SK-N-MC (cell line): Measurements from ENCODE around the gene ANKEF1.

ENCODE experiments used
- DNase-seq: peaks from one replicate; pipeline ENCODE4 v3.0.0-alpha.2; 2011; ENCODE audit warnings: low read depth, low spot score
- H3K27ac ChIP-seq: fragments of 200-600 bp; sonication (generic); 2 replicates; pipeline ENCODE4 v1.5.1; 2016; ENCODE audit warnings: mixed run types
- H3K36me3 ChIP-seq: fragments of 200-600 bp; sonication (generic); 2 replicates; pipeline ENCODE4 v1.6.1; 2017; ENCODE audit warnings: antibody characterized with exemption, low read length, mixed read lengths; ENCODE audit not compliant: insufficient read depth
- H3K4me3 ChIP-seq: fragments of 200-600 bp; sonication (generic); 2 replicates; pipeline ENCODE4 v1.5.1; 2016
- H3K9ac ChIP-seq: fragments of 200-600 bp; sonication (generic); 2 replicates; pipeline ENCODE4 v1.8.0; 2017; ENCODE audit warnings: mixed run types, mixed read lengths; ENCODE audit not compliant: insufficient read length
- H3K9me3 ChIP-seq: fragments of 200-600 bp; sonication (generic); 2 replicates; pipeline ENCODE4 v1.6.1; 2017; ENCODE audit warnings: low read depth, mild to moderate bottlenecking, antibody characterized with exemption, low read length, moderate library complexity, mixed read lengths
- EZH2 ChIP-seq: fragments of 200-600 bp; sonication (generic); IDR thresholded peaks from one replicate; pipeline ENCODE4 v1.6.1; 2017; ENCODE audit warnings: antibody characterized with exemption
- FOXP2 ChIP-seq: optimal IDR thresholded peaks from 2 replicates; pipeline ENCODE3; 2011; ENCODE audit warnings: mild to moderate bottlenecking, moderate library complexity; ENCODE audit not compliant: insufficient read depth; ENCODE audit errors: extremely low read length, control extremely low read depth
- POLR2AphosphoS5 ChIP-seq: IDR thresholded peaks from 2 replicates; pipeline ENCODE4 v1.6.1; 2012; ENCODE audit warnings: mild to moderate bottlenecking, low read depth, low read length, borderline replicate concordance

ANKEF1 gene

GRCh38 chr20:9999645-10000044 is 35.1 kb upstream of the ANKEF1 start:
- Histone ChIP-seq H3K9me3 (no peaks in the 10 kb centered on the region), H3K9ac (no peak overlapping the region), H3K27ac (no peak overlapping the region), H3K4me3 (no peak overlapping the region), H3K36me3 (no peaks in the 10 kb centered on the region)
- DNase-seq, result no peak
- TF ChIP-seq EZH2 (no peak), FOXP2 (no peak), POLR2AphosphoS5 (no peak)

- no peaks in the 10 kb centered on the region for H3K36me3 ChIP-seq
- H3K9ac ChIP-seq, result no peak overlapping the region
- no peak overlapping the region for H3K27ac ChIP-seq
- TF ChIP-seq EZH2 (no peak), FOXP2 (no peak), POLR2AphosphoS5 (no peak)
- no peak overlapping the region for H3K4me3 ChIP-seq
- H3K9me3 ChIP-seq, result no peaks in the 10 kb centered on the region
- no peak for DNase-seq
These were observed 31.9 kb upstream of the ANKEF1 start for GRCh38 chr20:10002866-10003265.

GRCh38 chr20:10004900-10005299 is 29.9 kb upstream of the ANKEF1 start:
- no peaks in the 10 kb centered on the region for H3K36me3 ChIP-seq
- H3K9me3 ChIP-seq, result no peaks in the 10 kb centered on the region
- no peak overlapping the region for H3K4me3 ChIP-seq
- no peak overlapping the region for H3K9ac ChIP-seq
- TF ChIP-seq EZH2 (no peak), FOXP2 (no peak), POLR2AphosphoS5 (no peak)
- no peak for DNase-seq
- H3K27ac ChIP-seq, result no peak overlapping the region

GRCh38 chr20:10005885-10006284 is 28.9 kb upstream of the ANKEF1 start:
- H3K27ac ChIP-seq, result no peak overlapping the region
- DNase-seq, result no peak

DNA sequence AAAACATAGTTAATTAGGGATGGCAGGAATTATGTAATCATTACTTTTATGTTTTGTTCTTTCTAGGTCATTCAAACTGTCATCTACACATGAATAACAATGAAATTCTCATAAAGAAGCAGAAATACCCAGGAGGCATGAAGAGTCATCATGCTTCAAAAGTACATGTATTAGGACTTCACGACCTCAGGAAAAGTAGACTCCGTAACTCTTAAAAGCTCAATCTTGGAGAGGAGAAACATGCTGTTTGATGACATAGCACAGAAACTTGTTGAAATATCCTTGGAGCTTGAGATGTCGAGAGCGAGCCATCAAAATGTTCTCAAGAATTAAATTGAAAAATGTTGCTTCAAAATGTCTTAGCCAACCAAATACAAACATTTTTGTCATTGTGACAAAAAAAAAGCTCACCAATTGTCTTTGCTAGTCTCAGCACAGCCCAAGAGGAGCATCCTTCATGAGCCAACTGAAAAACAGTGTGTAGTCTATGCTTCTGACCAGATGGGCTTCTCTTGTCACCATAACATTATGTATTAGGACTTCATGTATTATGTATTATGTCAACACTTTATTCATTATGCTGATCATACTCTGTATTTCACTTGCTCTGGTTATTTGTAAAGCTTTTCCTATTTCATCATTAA is 28.2 kb upstream of the ANKEF1 start:
- peak; percentile 44 for DNase-seq
- TF ChIP-seq POLR2AphosphoS5 (peak; percentile 26; the same call in 1 of the 2 replicates), FOXP2 (no peak)
- Histone ChIP-seq H3K9ac (no peak overlapping the region), H3K9me3 (no peaks in the 10 kb centered on the region), H3K27ac (peak overlapping the region; percentile 25; the same call in 1 of the 2 replicates), H3K4me3 (peak overlapping the region; percentile 51), H3K36me3 (no peaks in the 10 kb centered on the region)

More at GRCh38 chr20:10005885-10006284, 28.9 kb upstream of the ANKEF1 start:
- H3K9ac ChIP-seq, result no peak overlapping the region
- no peaks in the 10 kb centered on the region for H3K36me3 ChIP-seq
- no peaks in the 10 kb centered on the region for H3K9me3 ChIP-seq
- peak overlapping the region; percentile 51 for H3K4me3 ChIP-seq
- no peak for TF ChIP-seq FOXP2
- no peak for TF ChIP-seq EZH2
- no peak for TF ChIP-seq POLR2AphosphoS5

- DNase-seq, result no peak
- Histone ChIP-seq H3K9ac (no peak overlapping the region), H3K36me3 (no peaks in the 10 kb centered on the region), H3K27ac (no peak overlapping the region), H3K9me3 (no peaks in the 10 kb centered on the region), H3K4me3 (no peak overlapping the region)
- TF ChIP-seq FOXP2 (no peak), EZH2 (no peak), POLR2AphosphoS5 (no peak)
These were observed 27.6 kb upstream of the ANKEF1 start for GRCh38 chr20:10007158-10007557.

- no peak for DNase-seq
- Histone ChIP-seq H3K36me3 (no peaks in the 10 kb centered on the region), H3K4me3 (no peak overlapping the region), H3K9me3 (no peaks in the 10 kb centered on the region), H3K27ac (no peak overlapping the region), H3K9ac (no peak overlapping the region)
- TF ChIP-seq EZH2 (no peak), POLR2AphosphoS5 (no peak), FOXP2 (no peak)
These were observed 27.0 kb upstream of the ANKEF1 start for GRCh38 chr20:10007747-10008146.

GRCh38 chr20:10012464-10012863 is 22.3 kb upstream of the ANKEF1 start:
- Histone ChIP-seq H3K4me3 (no peak overlapping the region), H3K27ac (no peak overlapping the region), H3K9me3 (no peaks in the 10 kb centered on the region), H3K9ac (no peak overlapping the region), H3K36me3 (no peaks in the 10 kb centered on the region)
- no peak for TF ChIP-seq FOXP2
- TF ChIP-seq EZH2, result no peak
- no peak for TF ChIP-seq POLR2AphosphoS5
- no peak for DNase-seq

DNA sequence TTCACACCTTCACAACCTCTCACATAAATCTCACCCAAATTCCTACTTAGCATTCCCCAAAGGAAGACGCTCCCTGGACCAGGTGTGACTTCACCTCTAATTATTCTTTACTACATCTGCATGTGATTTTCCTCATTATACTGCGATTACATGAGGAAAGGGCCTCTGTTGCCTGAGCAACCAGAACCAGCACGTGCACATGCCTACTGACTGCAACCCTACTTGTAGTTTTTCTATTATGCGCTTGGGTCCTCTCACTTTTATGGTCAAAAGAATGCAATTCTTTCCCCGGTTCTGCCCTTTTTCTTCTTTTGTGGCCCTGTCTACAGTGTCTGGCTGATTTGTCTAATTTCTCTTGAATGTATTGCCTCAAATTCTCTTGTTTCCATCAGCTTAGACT is 20.4 kb upstream of the ANKEF1 start:
- no peak for DNase-seq
- H3K4me3 ChIP-seq, result no peak overlapping the region

More for the DNA sequence above, 20.4 kb upstream of the ANKEF1 start:
- no peaks in the 10 kb centered on the region for H3K9me3 ChIP-seq
- no peak overlapping the region for H3K27ac ChIP-seq
- TF ChIP-seq POLR2AphosphoS5 (no peak), FOXP2 (no peak), EZH2 (no peak)
- H3K9ac ChIP-seq, result no peak overlapping the region
- H3K36me3 ChIP-seq, result no peaks in the 10 kb centered on the region
